NT2/D1 (cell line): ENCODE measurements around the gene NUP153.

ENCODE experiments used
- SUZ12 ChIP-seq: IDR thresholded peaks from 2 replicates; pipeline ENCODE4 v1.6.1; 2011; ENCODE audit not compliant: insufficient read length, insufficient read depth; ENCODE audit errors: extremely low read depth
- YY1 ChIP-seq: IDR thresholded peaks from 2 replicates; pipeline ENCODE4 v1.6.1; 2011; ENCODE audit not compliant: insufficient read length, insufficient read depth
- ZNF274 ChIP-seq: IDR thresholded peaks from 2 replicates; pipeline ENCODE4 v1.6.1; 2011; ENCODE audit warnings: mild to moderate bottlenecking, low read depth, low read length

- TF ChIP-seq YY1, result no peak
- no peak for TF ChIP-seq ZNF274
- no peak for TF ChIP-seq SUZ12
Observed at GRCh38 chr6:17606606-17607005, 100.1 kb downstream of the NUP153 start.
